Stimulated activated CD4-positive, alpha-beta T cell treated with anti-CD3 and anti-CD28 coated beads, Interleukin-4, amount 100 ng/mL, for 48 hours (primary cell): ENCODE measurements around the gene CACNA1A.
A peak's percentile ranks its signal among the peaks of the same experiment; 100 is the strongest.

Source experiments
- DNase-seq, 2 donors: peaks; one replicate each; pipeline ENCODE4 v3.0.0-alpha.2; 2020; ENCODE audit warnings: low read depth in 2 of 2

CACNA1A gene

GRCh38 chr19:13163609-13164342 is 342.5 kb downstream of the CACNA1A start:
- peak; percentile 41 to 46 for DNase-seq

GRCh38 chr19:13162724-13163608 is 343.3 kb downstream of the CACNA1A start:
- DNase-seq: peak; percentile 80 to 91

GRCh38 chr19:13160557-13160956 is 345.7 kb downstream of the CACNA1A start:
- DNase-seq: no peak

- no peak for DNase-seq
Observed at GRCh38 chr19:13159713-13160112, 346.6 kb downstream of the CACNA1A start.
